ENCODE results near the gene ARNT2. TPM values are rescaled to one million over a fixed set of nuclear protein-coding genes. Genes with fewer than 3 reads are reported as not detected.

ARNT2 gene
- total RNA-seq, 2 experiments from 2014 or later = not detected

DNA sequence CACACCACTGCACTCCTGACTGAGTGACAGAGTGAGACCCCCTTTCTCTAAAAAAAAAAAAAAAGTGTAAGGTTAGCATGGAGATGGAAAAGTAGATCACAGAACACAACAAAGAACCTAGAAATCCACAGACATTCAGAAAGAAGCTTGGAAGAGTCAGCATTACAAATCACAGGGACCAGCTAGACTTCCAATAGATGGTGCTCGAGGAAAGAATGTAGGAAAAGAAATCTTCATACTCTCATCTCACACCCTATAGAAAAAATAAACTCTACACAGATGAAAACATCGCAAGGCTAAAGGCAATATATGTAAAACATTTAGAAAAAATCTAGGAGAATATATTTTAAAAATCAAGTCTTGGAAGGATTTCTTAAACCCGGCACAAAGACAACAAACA, 196.4 kb downstream of the ARNT2 start:
- no peak overlapping the region for H3K27ac Mint-ChIP-seq
- DNase-seq (no peak), ATAC-seq (no peak)
- CTCF ChIA-PET = no interaction called here
- H3K36me3 Mint-ChIP-seq = no peaks in the 10 kb centered on the region
- H3K4me1 Mint-ChIP-seq = no peaks in the 10 kb centered on the region
- no peaks in the 10 kb centered on the region for H3K9me3 Mint-ChIP-seq (ENCODE audit: low read depth)
- no peak overlapping the region for H3K4me3 Mint-ChIP-seq
- peaks cover 13% of the 10 kb centered on the region for H3K27me3 Mint-ChIP-seq

DNA sequence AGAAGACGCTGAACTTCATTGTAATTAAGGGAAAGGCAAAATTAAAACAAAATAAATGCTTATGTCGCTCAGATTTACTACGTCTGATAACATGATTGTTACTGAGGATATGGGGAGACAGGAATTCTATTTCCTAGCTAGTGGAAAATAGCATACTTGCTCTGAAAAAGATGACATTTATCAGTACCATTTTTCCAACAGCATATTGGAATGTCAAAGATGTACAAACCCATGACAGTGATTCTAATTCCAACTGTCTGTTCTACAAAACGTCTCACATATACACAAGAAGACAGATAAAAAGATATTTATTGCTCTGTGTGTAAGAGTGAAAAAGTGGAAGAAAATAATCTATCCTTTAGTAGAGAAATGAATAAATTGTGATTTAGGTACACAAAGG, 197.1 kb downstream of the ARNT2 start:
- Mint-ChIP-seq H3K36me3 (no peaks in the 10 kb centered on the region), H3K27me3 (peaks cover 15% of the 10 kb centered on the region), H3K4me1 (no peaks in the 10 kb centered on the region), H3K9me3 (ENCODE audit: low read depth) (no peaks in the 10 kb centered on the region), H3K4me3 (no peak overlapping the region), H3K27ac (no peak overlapping the region)
- CTCF ChIA-PET = no interaction called here
- DNase-seq (no peak), ATAC-seq (no peak)

DNA sequence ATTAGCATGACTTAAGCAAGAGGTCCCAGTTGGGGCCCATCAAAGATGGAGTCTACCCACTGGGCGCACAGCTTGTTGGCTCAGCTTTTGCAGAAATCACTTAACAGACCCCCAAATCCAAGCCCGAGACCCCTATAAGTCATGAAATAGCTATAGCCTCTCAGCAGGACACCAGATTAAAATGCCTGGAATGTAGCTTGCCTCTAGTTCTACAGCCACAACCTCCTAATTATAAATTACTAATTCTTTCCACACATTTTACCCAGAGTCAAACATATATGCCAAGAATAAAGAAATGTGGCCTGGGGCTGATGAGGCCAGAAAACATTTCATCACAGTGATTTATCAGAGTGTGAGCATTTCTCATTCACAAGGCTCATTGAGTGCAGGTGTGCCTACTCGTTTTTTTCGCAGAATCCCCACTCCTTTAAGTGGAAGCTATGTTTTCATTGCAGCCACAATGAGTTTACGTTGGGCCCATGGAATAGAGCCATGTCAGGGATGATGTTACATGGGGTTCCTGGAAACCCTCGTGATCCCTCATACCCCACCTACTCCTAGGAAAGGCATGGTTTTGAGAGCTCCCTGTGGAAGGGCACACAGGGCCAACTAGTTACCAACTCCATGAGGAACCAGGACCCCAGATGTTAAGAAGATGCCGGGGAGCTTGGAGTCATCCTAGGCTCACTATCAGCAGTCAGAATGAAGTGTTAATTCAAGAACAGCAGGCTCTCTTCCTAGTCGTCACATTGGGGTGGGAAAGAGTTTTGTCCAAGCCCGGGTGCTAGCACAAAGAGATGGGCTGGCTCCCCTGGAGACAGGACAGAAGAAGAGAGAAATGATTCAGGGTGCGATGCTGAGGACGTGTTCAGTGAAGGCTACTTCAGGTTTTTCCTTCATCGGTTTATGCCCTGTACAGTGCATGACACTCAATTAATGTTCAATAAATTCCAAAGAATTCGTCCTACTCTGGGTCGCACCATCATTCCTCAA, 200.7 kb downstream of the ARNT2 start:
- H3K27ac Mint-ChIP-seq = no peak overlapping the region
- H3K36me3 Mint-ChIP-seq = no peaks in the 10 kb centered on the region
- CTCF ChIA-PET = no interaction called here
- H3K4me3 Mint-ChIP-seq = no peak overlapping the region
- H3K9me3 Mint-ChIP-seq (ENCODE audit: low read depth) = no peaks in the 10 kb centered on the region
- peaks cover 22% of the 10 kb centered on the region for H3K27me3 Mint-ChIP-seq
- no peaks in the 10 kb centered on the region for H3K4me1 Mint-ChIP-seq
- no peak for ATAC-seq
- peak; percentile 16 for DNase-seq

DNA sequence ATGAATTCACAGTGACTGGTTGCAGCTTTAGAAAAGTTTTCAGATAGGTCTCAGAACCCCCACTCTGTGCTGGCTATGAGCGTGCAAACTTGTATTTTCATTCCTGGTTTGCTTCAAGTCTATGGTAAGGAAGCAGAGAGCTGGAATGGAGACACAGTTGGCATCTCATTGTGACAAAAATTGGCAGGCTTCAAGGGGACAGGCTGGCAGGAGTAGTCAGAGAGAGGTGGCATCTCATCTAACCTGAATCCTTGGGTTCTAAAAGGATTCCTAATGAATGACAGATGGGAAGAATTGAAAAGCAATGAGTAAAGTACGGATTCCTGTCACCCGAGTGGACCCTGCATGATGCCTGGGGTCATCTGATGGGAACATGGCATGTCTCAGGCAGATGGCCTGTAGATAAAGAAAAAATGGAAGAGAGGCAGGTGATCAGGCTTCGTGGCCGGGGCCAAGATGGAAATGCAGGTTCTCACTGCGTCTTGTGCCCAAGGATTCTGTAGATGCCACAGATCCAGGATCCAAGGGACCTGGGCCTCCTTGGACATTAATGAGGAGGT, 201.5 kb downstream of the ARNT2 start:
- H3K9me3 Mint-ChIP-seq (ENCODE audit: low read depth) = no peaks in the 10 kb centered on the region
- no peak overlapping the region for H3K4me3 Mint-ChIP-seq
- H3K4me1 Mint-ChIP-seq = no peaks in the 10 kb centered on the region
- no peak for ATAC-seq
- CTCF ChIA-PET = no interaction called here
- H3K27me3 Mint-ChIP-seq = peaks cover 19% of the 10 kb centered on the region
- H3K36me3 Mint-ChIP-seq = no peaks in the 10 kb centered on the region
- H3K27ac Mint-ChIP-seq = no peak overlapping the region
- DNase-seq = peak; percentile 19

DNA sequence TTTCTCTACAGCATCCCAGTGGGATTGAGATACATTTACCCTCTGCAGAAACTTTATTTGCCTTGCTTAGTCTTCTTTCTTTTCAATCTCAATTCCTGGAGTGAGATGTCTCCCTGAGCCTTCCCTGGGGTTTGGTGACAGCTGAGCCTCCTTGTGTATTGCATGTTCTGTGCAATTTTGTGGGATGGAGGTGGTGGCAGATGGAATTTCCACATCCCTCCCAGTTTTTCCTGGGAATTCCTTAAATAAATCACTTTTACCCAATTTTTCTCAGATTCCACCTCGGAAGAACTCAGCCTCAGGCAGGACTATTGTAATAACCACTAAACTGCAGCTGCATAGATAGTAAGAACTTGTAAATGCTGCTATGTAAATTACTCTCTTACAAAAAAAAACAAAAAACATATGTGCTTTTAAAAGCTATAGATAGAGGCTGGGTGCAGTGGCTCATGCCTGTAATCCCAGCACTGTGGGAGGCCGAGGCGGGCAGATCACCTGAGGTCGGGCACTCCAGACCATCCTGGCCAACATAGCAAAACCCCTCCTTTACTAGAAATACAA, 202.4 kb downstream of the ARNT2 start:
- Mint-ChIP-seq H3K9me3 (ENCODE audit: low read depth) (no peaks in the 10 kb centered on the region), H3K27ac (no peak overlapping the region), H3K4me1 (no peaks in the 10 kb centered on the region), H3K36me3 (no peaks in the 10 kb centered on the region), H3K27me3 (peaks cover 19% of the 10 kb centered on the region), H3K4me3 (no peak overlapping the region)
- no peak for ATAC-seq
- CTCF ChIA-PET = no interaction called here
- peak; percentile 8 for DNase-seq

DNA sequence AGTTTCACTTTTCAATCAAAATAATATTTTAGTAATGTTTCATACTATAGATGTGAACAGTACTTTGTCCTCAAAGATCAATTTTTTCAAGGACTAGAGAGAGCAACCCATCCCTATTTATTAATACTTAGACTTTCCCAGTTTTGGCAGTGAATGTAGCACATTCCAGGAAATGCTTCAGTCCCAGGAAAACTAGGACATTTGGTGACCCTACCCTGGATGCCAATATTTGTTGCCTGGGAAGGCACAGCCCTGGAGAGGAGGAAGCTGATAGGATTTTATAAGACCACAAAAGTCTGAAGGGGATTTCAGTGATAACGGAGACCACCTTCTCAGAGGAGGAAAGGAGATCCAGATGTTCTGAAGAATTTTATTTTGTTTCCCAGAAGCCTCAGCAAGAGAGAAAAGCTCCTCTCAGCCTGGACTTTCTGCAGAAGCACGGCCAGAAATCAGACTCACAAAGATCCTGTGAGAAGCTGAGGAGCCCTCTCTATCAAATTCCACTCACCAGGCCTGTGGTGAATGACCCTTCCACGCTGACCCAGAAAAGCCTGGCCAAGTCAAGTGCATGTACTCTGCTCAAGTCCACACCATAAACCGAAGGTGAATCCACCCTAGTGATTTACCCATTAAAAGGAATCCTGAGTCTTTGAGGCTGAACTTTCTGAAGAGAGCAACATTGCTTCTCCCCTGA, 203.3 kb downstream of the ARNT2 start:
- H3K36me3 Mint-ChIP-seq = no peaks in the 10 kb centered on the region
- CTCF ChIA-PET = no interaction called here
- ATAC-seq (no peak), DNase-seq (peak; percentile 28)
- H3K4me1 Mint-ChIP-seq = no peaks in the 10 kb centered on the region
- H3K27me3 Mint-ChIP-seq = peaks cover 19% of the 10 kb centered on the region
- no peak overlapping the region for H3K27ac Mint-ChIP-seq
- no peaks in the 10 kb centered on the region for H3K9me3 Mint-ChIP-seq (ENCODE audit: low read depth)
- H3K4me3 Mint-ChIP-seq = no peak overlapping the region

DNA sequence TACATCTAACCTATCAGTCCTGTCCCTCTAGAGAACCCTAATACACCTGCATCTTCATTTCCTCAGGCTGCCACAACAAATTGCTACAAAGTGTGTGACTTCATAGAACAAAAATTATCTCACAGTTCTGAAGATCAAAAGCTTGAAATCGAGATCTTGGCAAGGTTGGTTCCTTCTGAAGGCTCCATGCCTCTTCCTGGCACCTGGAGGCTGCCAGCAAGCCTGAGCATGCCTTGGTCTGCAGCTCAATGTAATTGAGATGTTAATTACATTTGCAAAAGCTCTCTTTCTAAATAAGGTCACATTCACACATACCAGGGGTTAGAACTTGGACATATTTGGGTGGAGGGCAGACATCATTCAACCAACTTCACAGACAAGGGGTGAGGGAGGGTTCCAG, 204.5 kb downstream of the ARNT2 start:
- no peaks in the 10 kb centered on the region for H3K36me3 Mint-ChIP-seq
- H3K4me3 Mint-ChIP-seq = no peak overlapping the region
- no peak for DNase-seq
- no peaks in the 10 kb centered on the region for H3K4me1 Mint-ChIP-seq
- no peak overlapping the region for H3K27ac Mint-ChIP-seq
- ATAC-seq = no peak
- H3K27me3 Mint-ChIP-seq = peaks cover 19% of the 10 kb centered on the region
- no peaks in the 10 kb centered on the region for H3K9me3 Mint-ChIP-seq (ENCODE audit: low read depth)
- CTCF ChIA-PET = no interaction called here

DNA sequence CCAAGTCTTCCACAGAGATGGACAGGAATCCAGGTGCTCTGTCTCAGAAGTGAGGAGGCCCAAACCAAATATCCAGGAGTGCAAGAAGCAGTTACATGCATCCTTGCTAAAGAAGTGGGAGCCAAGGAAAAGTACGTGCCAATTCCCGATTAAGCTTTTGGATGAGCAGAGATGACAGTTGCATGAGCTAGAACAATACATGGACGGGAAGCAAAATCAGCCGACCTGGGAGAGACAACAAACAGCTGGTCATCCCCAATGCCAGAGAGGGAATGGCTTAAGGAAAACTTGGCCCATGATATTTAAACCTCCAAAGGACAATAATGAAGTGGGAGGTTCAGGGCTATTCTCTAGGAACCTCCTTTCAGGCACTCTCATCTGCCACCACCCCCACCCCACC, 204.9 kb downstream of the ARNT2 start:
- H3K27ac Mint-ChIP-seq = no peak overlapping the region
- H3K4me3 Mint-ChIP-seq = no peak overlapping the region
- CTCF ChIA-PET = no interaction called here
- H3K4me1 Mint-ChIP-seq = no peaks in the 10 kb centered on the region
- DNase-seq (peak; percentile 5), ATAC-seq (no peak)
- no peaks in the 10 kb centered on the region for H3K36me3 Mint-ChIP-seq
- H3K9me3 Mint-ChIP-seq (ENCODE audit: low read depth) = no peaks in the 10 kb centered on the region
- peaks cover 19% of the 10 kb centered on the region for H3K27me3 Mint-ChIP-seq

DNA sequence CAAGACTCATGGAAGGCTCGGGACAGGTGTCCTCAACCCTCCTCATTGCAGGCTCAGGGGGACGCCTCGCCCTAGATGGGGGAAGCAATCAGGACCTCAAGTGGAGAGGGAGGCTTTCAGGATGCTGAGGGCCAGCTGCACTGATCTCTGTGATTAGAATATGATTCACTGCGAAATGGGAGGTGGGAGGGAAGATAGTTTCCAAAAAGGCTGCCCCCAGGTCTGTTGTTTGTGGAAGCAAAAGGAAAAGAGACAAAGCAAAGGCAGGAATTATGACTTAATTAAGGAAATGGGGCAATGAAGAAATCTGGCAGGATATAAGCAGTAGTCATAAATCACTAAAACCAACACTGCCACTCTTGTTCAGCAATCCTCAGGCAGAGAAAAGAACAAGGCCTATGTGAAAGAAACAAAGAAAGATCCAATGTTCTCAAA, 205.3 kb downstream of the ARNT2 start:
- H3K27ac Mint-ChIP-seq = no peak overlapping the region
- no peaks in the 10 kb centered on the region for H3K4me1 Mint-ChIP-seq
- H3K9me3 Mint-ChIP-seq (ENCODE audit: low read depth) = no peaks in the 10 kb centered on the region
- H3K36me3 Mint-ChIP-seq = no peaks in the 10 kb centered on the region
- DNase-seq (peak; percentile 11), ATAC-seq (no peak)
- CTCF ChIA-PET = no interaction called here
- H3K27me3 Mint-ChIP-seq = peaks cover 19% of the 10 kb centered on the region
- no peak overlapping the region for H3K4me3 Mint-ChIP-seq

DNA sequence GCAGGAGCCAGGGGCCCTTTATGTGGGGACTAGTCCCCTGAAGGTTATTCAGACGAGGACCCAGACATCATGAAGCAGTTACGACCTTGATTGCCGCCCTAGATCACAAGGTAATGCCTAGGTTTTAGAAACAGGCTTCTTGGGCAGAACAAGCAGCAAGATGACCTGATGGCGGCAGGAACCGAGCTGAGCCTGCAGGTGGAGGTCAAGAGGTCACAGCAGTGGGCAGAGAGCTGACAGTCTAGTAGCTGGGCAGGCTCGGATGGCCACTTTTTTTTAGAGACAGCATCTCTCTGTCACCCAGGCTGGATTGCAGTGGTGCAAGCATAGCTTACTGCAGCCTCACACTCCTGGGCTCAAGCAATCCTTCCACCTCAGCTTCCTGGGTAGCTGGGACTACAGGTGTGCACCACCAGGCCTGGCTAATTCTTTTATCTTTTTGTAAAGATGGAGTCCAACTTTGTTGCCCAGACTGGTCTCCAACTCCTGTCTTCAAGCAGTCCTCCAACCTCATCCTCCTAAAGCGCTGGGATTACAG, 207.4 kb downstream of the ARNT2 start:
- H3K4me3 Mint-ChIP-seq = no peak overlapping the region
- H3K4me1 Mint-ChIP-seq = no peaks in the 10 kb centered on the region
- peaks cover 14% of the 10 kb centered on the region for H3K27me3 Mint-ChIP-seq
- CTCF ChIA-PET = no interaction called here
- DNase-seq (peak; percentile 5), ATAC-seq (no peak)
- H3K27ac Mint-ChIP-seq = no peak overlapping the region
- no peaks in the 10 kb centered on the region for H3K9me3 Mint-ChIP-seq (ENCODE audit: low read depth)
- no peaks in the 10 kb centered on the region for H3K36me3 Mint-ChIP-seq

DNA sequence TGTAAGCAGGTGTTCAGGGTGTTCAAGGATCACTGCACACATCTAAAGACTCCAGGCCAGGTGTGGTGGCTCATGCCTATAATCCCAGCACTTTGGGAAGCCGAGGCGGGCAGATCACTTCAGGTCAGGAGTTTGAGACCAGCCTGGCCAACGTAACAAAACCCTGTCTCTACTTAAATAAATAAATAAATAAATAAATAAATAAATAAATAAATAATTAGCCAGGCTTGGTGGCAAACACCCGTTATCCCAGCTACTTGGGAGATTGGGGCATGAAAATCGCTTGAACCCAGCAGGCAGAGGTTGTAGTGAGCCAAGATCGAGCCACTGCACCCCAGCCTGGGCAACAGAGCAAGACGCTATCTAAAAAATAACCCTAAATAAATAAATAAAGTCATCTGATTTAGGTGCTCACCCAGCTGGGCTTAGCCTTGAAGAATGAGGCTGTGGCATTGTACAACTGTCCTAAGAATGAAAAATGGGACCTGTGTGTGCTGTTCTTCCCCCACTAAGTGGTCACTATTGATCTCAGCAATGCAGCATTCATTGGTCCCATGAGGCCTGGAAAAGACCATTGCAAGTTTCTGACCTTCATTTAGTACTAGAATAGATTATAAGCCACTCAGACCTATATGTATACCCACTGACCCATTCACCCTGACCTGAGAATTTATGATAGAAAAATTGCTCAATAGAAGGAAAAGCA, 208.1 kb downstream of the ARNT2 start:
- Mint-ChIP-seq H3K36me3 (no peaks in the 10 kb centered on the region), H3K27ac (no peak overlapping the region), H3K9me3 (ENCODE audit: low read depth) (no peaks in the 10 kb centered on the region), H3K27me3 (peaks cover 13% of the 10 kb centered on the region), H3K4me1 (no peaks in the 10 kb centered on the region), H3K4me3 (no peak overlapping the region)
- ATAC-seq (no peak), DNase-seq (peak; percentile 26)
- CTCF ChIA-PET = no interaction called here

DNA sequence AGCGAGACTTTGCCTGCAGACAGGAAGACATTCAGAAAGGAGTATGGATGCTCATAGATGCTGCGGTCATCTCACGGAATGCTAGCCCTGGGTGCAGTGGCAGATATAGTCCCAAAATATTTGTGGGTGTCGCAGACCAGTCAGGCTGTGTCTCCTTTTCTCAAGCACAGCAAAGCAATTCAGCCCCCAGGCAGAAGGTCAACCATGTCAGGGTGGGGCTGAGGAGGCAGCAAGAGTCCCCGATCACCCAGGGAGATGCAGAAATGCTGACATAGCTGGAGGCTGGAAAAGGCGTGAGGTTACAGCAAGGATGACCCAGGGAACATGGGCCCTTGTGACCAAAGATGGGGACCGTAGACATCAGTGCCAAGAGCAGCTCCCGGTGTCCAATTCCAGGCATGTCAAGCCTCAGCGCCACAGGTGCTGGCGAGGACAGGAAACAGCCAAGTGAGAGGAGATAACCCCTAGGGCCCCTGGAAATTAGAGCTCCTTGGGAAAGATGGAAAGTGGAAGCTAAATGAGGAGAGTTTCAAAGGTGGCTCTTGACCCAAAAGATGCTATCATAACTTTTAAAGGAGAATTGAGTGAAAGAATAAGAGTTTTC, 209.7 kb downstream of the ARNT2 start:
- ATAC-seq (no peak), DNase-seq (peak; percentile 33)
- Mint-ChIP-seq H3K36me3 (no peaks in the 10 kb centered on the region), H3K4me3 (no peak overlapping the region), H3K27me3 (peaks cover 15% of the 10 kb centered on the region), H3K9me3 (ENCODE audit: low read depth) (no peaks in the 10 kb centered on the region), H3K27ac (no peak overlapping the region), H3K4me1 (no peaks in the 10 kb centered on the region)
- CTCF ChIA-PET = no interaction called here
